HG02943 (cell line): ENCODE data around the gene CSF1.

Source experiments
- ATAC-seq: cut with Tn5 transposase; IDR thresholded peaks from one replicate; pipeline ENCODE4 v1.9.1; 2021; ENCODE audit warnings: mild to moderate bottlenecking, low read depth, moderate library complexity; ENCODE audit not compliant: unreplicated experiment

Gene CSF1

GRCh38 chr1:109882288-109883245, 28.1 kb upstream of the CSF1 start:
- ATAC-seq: no peak

- no peak for ATAC-seq
Observed at GRCh38 chr1:109883248-109883955, 27.2 kb upstream of the CSF1 start.

GRCh38 chr1:109884242-109884891, 26.3 kb upstream of the CSF1 start:
- ATAC-seq: no peak

- ATAC-seq: no peak
Observed at GRCh38 chr1:109885589-109885988, 25.1 kb upstream of the CSF1 start.

- ATAC-seq: no peak
Observed at GRCh38 chr1:109886827-109887226, 23.8 kb upstream of the CSF1 start.

GRCh38 chr1:109887271-109887670, 23.4 kb upstream of the CSF1 start:
- ATAC-seq: no peak

- ATAC-seq: no peak
Observed at GRCh38 chr1:109887884-109888283, 22.8 kb upstream of the CSF1 start.

GRCh38 chr1:109889094-109889493, 21.6 kb upstream of the CSF1 start:
- no peak for ATAC-seq

GRCh38 chr1:109890115-109890953, 20.3 kb upstream of the CSF1 start:
- no peak for ATAC-seq

GRCh38 chr1:109891930-109892329, 18.7 kb upstream of the CSF1 start:
- ATAC-seq: no peak

GRCh38 chr1:109892561-109893368, 17.9 kb upstream of the CSF1 start:
- ATAC-seq: no peak

GRCh38 chr1:109893532-109894171, 17.0 kb upstream of the CSF1 start:
- no peak for ATAC-seq

- ATAC-seq: no peak
Observed at GRCh38 chr1:109894823-109895719, 15.6 kb upstream of the CSF1 start.

GRCh38 chr1:109895720-109896504, 14.7 kb upstream of the CSF1 start:
- no peak for ATAC-seq

- no peak for ATAC-seq
Observed at GRCh38 chr1:109896681-109897080, 14.0 kb upstream of the CSF1 start.

GRCh38 chr1:109897259-109897955, 13.2 kb upstream of the CSF1 start:
- ATAC-seq: no peak

- no peak for ATAC-seq
Observed at GRCh38 chr1:109898842-109899241, 11.8 kb upstream of the CSF1 start.
